Measurements from ENCODE around the gene DEGS2.

DEGS2 gene

GRCh38 chr14:100148837-100149731, 10.4 kb downstream of the DEGS2 start:
- DNase-seq = no peak
- no peaks in the 10 kb centered on the region for H3K9me3 ChIP-seq (ENCODE audit: insufficient read depth, low read length, severe bottlenecking)
- no peaks in the 10 kb centered on the region for H3K27me3 ChIP-seq (ENCODE audit: insufficient read depth, low read length, poor library complexity)
- peaks cover 22% of the 10 kb centered on the region for H4K20me1 ChIP-seq (ENCODE audit: insufficient read depth, low read length)
- H3K36me3 ChIP-seq (ENCODE audit: insufficient read depth, low read length) = peaks cover 25% of the 10 kb centered on the region
- no peak overlapping the region for H3K9ac ChIP-seq (ENCODE audit: low read depth, low read length)
- no peak overlapping the region for H2AFZ ChIP-seq (ENCODE audit: low read depth, low read length)
- no peak overlapping the region for H3K4me3 ChIP-seq (ENCODE audit: low read depth in 1 of 2, low read length in 2 of 2)
- no peaks in the 10 kb centered on the region for H3K79me2 ChIP-seq (ENCODE audit: insufficient read depth, low read length)
- no peak overlapping the region for H3K4me2 ChIP-seq (ENCODE audit: insufficient read depth, low read length)
- H3K4me1 ChIP-seq (ENCODE audit: insufficient read depth, low read length) = peaks cover 22% of the 10 kb centered on the region
- ATAC-seq (ENCODE audit: insufficient read depth, low read depth) = no peak
- TF ChIP-seq EZH2 (IDR thresholded peaks at IDR 0.05; ENCODE audit: borderline replicate concordance, low read depth, low read length, severe bottlenecking) (no peak), CTCF (IDR thresholded peaks at IDR 0.05; ENCODE audit: borderline replicate concordance, extremely low read depth, low read length, poor library complexity, severe bottlenecking) (no peak)
- no peak overlapping the region for H3K27ac ChIP-seq (ENCODE audit: low read length)

- H3K36me3 ChIP-seq (ENCODE audit: insufficient read depth, low read length) = peaks cover 37% of the 10 kb centered on the region
- ATAC-seq (ENCODE audit: insufficient read depth, low read depth) (no peak; the same call in 1 of the 3 replicates), DNase-seq (no peak)
- H3K4me2 ChIP-seq (ENCODE audit: insufficient read depth, low read length) = no peak overlapping the region
- peaks cover 29% of the 10 kb centered on the region for H4K20me1 ChIP-seq (ENCODE audit: insufficient read depth, low read length)
- TF ChIP-seq CTCF (IDR thresholded peaks at IDR 0.05; ENCODE audit: borderline replicate concordance, extremely low read depth, low read length, poor library complexity, severe bottlenecking) = no peak
- TF ChIP-seq EZH2 (IDR thresholded peaks at IDR 0.05; ENCODE audit: borderline replicate concordance, low read depth, low read length, severe bottlenecking) = no peak
- peak overlapping the region; percentile 40; the same call in 1 of the 2 replicates for H3K27ac ChIP-seq (ENCODE audit: low read length)
- H3K4me3 ChIP-seq (ENCODE audit: low read depth in 1 of 2, low read length in 2 of 2) = no peak overlapping the region
- H3K9ac ChIP-seq (ENCODE audit: low read depth, low read length) = no peak overlapping the region
- H3K9me3 ChIP-seq (ENCODE audit: insufficient read depth, low read length, severe bottlenecking) = no peaks in the 10 kb centered on the region
- no peaks in the 10 kb centered on the region for H3K79me2 ChIP-seq (ENCODE audit: insufficient read depth, low read length)
- no peaks in the 10 kb centered on the region for H3K27me3 ChIP-seq (ENCODE audit: insufficient read depth, low read length, poor library complexity)
- H3K4me1 ChIP-seq (ENCODE audit: insufficient read depth, low read length) = peaks cover 22% of the 10 kb centered on the region
- H2AFZ ChIP-seq (ENCODE audit: low read depth, low read length) = no peak overlapping the region
Measured at GRCh38 chr14:100147691-100148464, 11.6 kb downstream of the DEGS2 start.

- TF ChIP-seq EZH2 (IDR thresholded peaks at IDR 0.05; ENCODE audit: borderline replicate concordance, low read depth, low read length, severe bottlenecking) = no peak
- TF ChIP-seq CTCF (IDR thresholded peaks at IDR 0.05; ENCODE audit: borderline replicate concordance, extremely low read depth, low read length, poor library complexity, severe bottlenecking) = peak; percentile 26
- peak; percentile 90 for DNase-seq
Measured at GRCh38 chr14:100147181-100147631, 12.2 kb downstream of the DEGS2 start.

More at GRCh38 chr14:100147181-100147631, 12.2 kb downstream of the DEGS2 start:
- H3K79me2 ChIP-seq (ENCODE audit: insufficient read depth, low read length) = no peaks in the 10 kb centered on the region
- H3K36me3 ChIP-seq (ENCODE audit: insufficient read depth, low read length) = peaks cover 44% of the 10 kb centered on the region
- H3K27ac ChIP-seq (ENCODE audit: low read length) = peak overlapping the region; percentile 23; the same call in 1 of the 2 replicates
- H3K9ac ChIP-seq (ENCODE audit: low read depth, low read length) = no peak overlapping the region
- H3K27me3 ChIP-seq (ENCODE audit: insufficient read depth, low read length, poor library complexity) = no peaks in the 10 kb centered on the region
- peak; percentile 80 for ATAC-seq (ENCODE audit: insufficient read depth, low read depth)
- H3K4me3 ChIP-seq (ENCODE audit: low read depth in 1 of 2, low read length in 2 of 2) = no peak overlapping the region
- no peaks in the 10 kb centered on the region for H3K9me3 ChIP-seq (ENCODE audit: insufficient read depth, low read length, severe bottlenecking)
- no peak overlapping the region for H3K4me2 ChIP-seq (ENCODE audit: insufficient read depth, low read length)
- peaks cover 34% of the 10 kb centered on the region for H4K20me1 ChIP-seq (ENCODE audit: insufficient read depth, low read length)
- peaks cover 22% of the 10 kb centered on the region for H3K4me1 ChIP-seq (ENCODE audit: insufficient read depth, low read length)
- no peak overlapping the region for H2AFZ ChIP-seq (ENCODE audit: low read depth, low read length)
